Measurements from ENCODE around the gene LTV1. TPM values are rescaled to one million over a fixed set of nuclear protein-coding genes. Genes with fewer than 3 reads are reported as not detected.

Gene LTV1
- total and polyA plus RNA-seq, 9 of the 15 experiments (the other 6 are each of a cell fraction or from before 2014, with no cell fraction given), result 57.9 to 162 (median 119) TPM

- FAIRE-seq (peak; percentile 37), DNase-seq (ENCODE audit: extremely low read depth in 1 of 4, low spot score in 3 of 4) (peak; percentile 60 to 79 (median 65)), ATAC-seq (peak; percentile 47)
- Histone ChIP-seq H3K4me1 (replicated peaks in 1 of 2; ENCODE audit: control insufficient read depth in 2 of 2, insufficient read depth in 2 of 2, low read length in 2 of 2) (peaks cover 43 to 52% of the 10 kb centered on the region in 2 experiments), H3K9me3 (replicated peaks; ENCODE audit: control insufficient read depth, insufficient read depth, low read depth, low read length) (no peaks in the 10 kb centered on the region), H3K36me3 (ENCODE audit: control insufficient read depth, insufficient read depth, low read length) (no peaks in the 10 kb centered on the region; the same call in 2 of the 3 replicates), H2AFZ (ENCODE audit: low read depth, low read length) (0 out of 2 replicates have a peak overlapping the region, but pooled peaks have one; percentile 56), H3K27ac (ENCODE audit: extremely low read depth, low read depth, low read length) (peak overlapping the region; percentile 65), H3K79me2 (ENCODE audit: control insufficient read depth, insufficient read depth, low read length) (no peaks in the 10 kb centered on the region), H4K20me1 (replicated peaks; ENCODE audit: control insufficient read depth, insufficient read depth, low read length) (no peaks in the 10 kb centered on the region), H3K9ac (ENCODE audit: insufficient read depth in 1 of 2, low read depth in 2 of 2, low read length in 2 of 2) (peak overlapping the region in 1 of 2 experiments; percentile 30; a peak in 1 of 4 replicates), H3K4me3 (no peak overlapping the region), H3K27me3 (ENCODE audit: control insufficient read depth in 2 of 2, insufficient read depth in 2 of 2, low read length in 2 of 2) (no peaks in the 10 kb centered on the region), H3K4me2 (ENCODE audit: insufficient read depth, low read length) (peak overlapping the region; percentile 22), H3K9me1 (ENCODE audit: control insufficient read depth, insufficient read depth, low read length) (no peaks in the 10 kb centered on the region)
- ChIA-PET CTCF (ENCODE audit: low intra/inter-chr PET ratio) (no interaction called here), POLR2A (no interaction called here)
- no TSS peak for BruUV-seq (replicated peaks)
- WGBS (ENCODE audit: insufficient coverage, low coverage, missing lambda C conversion rate), result 7% methylated on average over 4 of the region's 4 CpGs
- in situ Hi-C loops (cut with MboI), result no loop called here
- intact Hi-C loops (cut with micrococcal nuclease), result loop anchor here (5.0 kb wide), 3 partner anchors 128 to 293 kb away; partner anchors contain the start of genes FUCA2 and PHACTR2
- TF ChIP-seq ZBTB9 (CRISPR knock-in tag; IDR thresholded peaks at IDR 0.05) (0 out of 2 replicates have a peak, but pooled peaks have one; percentile 27), JUN (IDR thresholded peaks at IDR 0.05; ENCODE audit: borderline replicate concordance, low read depth, low read length) (peak; percentile 88), JUN (CRISPR knock-in tag; IDR thresholded peaks at IDR 0.05; ENCODE audit: borderline replicate concordance) (no peak), DPF2 (IDR thresholded peaks at IDR 0.05) (peak; percentile 92), FOS (IDR thresholded peaks at IDR 0.05; ENCODE audit: extremely low read depth, insufficient read length) (peak; percentile 36), SMARCC2 (IDR thresholded peaks at IDR 0.05; ENCODE audit: low read depth) (peak; percentile 95), SMARCE1 (IDR thresholded peaks at IDR 0.05) (peak; percentile 97), SREBF2 (CRISPR knock-in tag; IDR thresholded peaks at IDR 0.05) (no peak), HCFC1 (IDR thresholded peaks at IDR 0.05; ENCODE audit: low read depth, low read length) (no peak), KLF6 (CRISPR knock-in tag; IDR thresholded peaks at IDR 0.05; ENCODE audit: borderline replicate concordance) (peak; percentile 28; the same call in 1 of the 2 replicates), SAFB (IDR thresholded peaks at IDR 0.05; ENCODE audit: borderline replicate concordance, low read depth, low read length) (no peak), RNF2 (IDR thresholded peaks at IDR 0.05) (peak; percentile 13; the same call in 1 of the 2 replicates), TRIM24 (IDR thresholded peaks at IDR 0.05) (peak; percentile 35 to 46; a peak in 2 of 4 replicates), MTA2 (IDR thresholded peaks at IDR 0.05; ENCODE audit: low read depth) (peak; percentile 82), GATAD2A (IDR thresholded peaks at IDR 0.05) (0 out of 2 replicates have a peak, but pooled peaks have one; percentile 8), NCOR1 (IDR thresholded peaks at IDR 0.05) (peak; percentile 77), CEBPB (tag; IDR thresholded peaks at IDR 0.05) (no peak), CCNT2 (IDR thresholded peaks at IDR 0.05; ENCODE audit: borderline replicate concordance, extremely low read depth, insufficient read length, low read depth, low read length) (peak; percentile 66), STAT5A (IDR thresholded peaks at IDR 0.05; ENCODE audit: borderline replicate concordance, low read length) (peak; percentile 78), HDAC1 (IDR thresholded peaks at IDR 0.05) (peak in 1 of 2 experiments; percentile 10; a peak in 1 of 4 replicates), EP300 (IDR thresholded peaks at IDR 0.05; ENCODE audit: low read length) (peak; percentile 92), HDAC3 (IDR thresholded peaks at IDR 0.05; ENCODE audit: borderline replicate concordance, partially characterized antibody) (peak; percentile 54), FOXA3 (CRISPR knock-in tag; conservative IDR thresholded peaks at IDR 0.05 in 1 of 2, IDR thresholded peaks at IDR 0.05 in 1 of 2) (peak in 1 of 2 experiments; percentile 31; a peak in 1 of 4 replicates), CBFA2T3 (IDR thresholded peaks at IDR 0.05) (peak; percentile 90), ESRRA (IDR thresholded peaks at IDR 0.05; ENCODE audit: borderline replicate concordance, low read depth) (peak; percentile 57; the same call in 1 of the 2 replicates)
These were observed 38.3 kb upstream of the LTV1 start for GRCh38 chr6:143804835-143805239.
